DOHH2 (cell line): ENCODE data around the gene CD300H.

ENCODE experiments used
- H3F3A ChIP-seq: fragments of 200-600 bp; sonication (generic), shearing (Covaris generic); 2 replicates; pipeline ENCODE4 v1.6.0; 2016; ENCODE audit warnings: antibody characterized with exemption, mild to moderate bottlenecking; ENCODE audit not compliant: control insufficient read depth, insufficient read depth
- H3K27ac ChIP-seq: fragments of 200-600 bp; sonication (generic); 2 replicates; pipeline ENCODE4 v1.5.1; 2014; ENCODE audit warnings: low read depth, mild to moderate bottlenecking, low read length, moderate library complexity
- H3K27me3 ChIP-seq: fragments of 200-600 bp; sonication (generic); 2 replicates; pipeline ENCODE4 v1.6.1; 2014; ENCODE audit warnings: mild to moderate bottlenecking, low read length, mixed read lengths; ENCODE audit not compliant: control insufficient read depth
- H3K36me3 ChIP-seq: fragments of 200-600 bp; sonication (generic); 2 replicates; pipeline ENCODE4 v1.6.1; 2014; ENCODE audit warnings: mild to moderate bottlenecking, low read length, moderate library complexity, mixed read lengths; ENCODE audit not compliant: control insufficient read depth
- H3K4me1 ChIP-seq: fragments of 200-600 bp; sonication (generic); 2 replicates; pipeline ENCODE4 v1.6.1; 2014; ENCODE audit warnings: mild to moderate bottlenecking, low read length, mixed read lengths; ENCODE audit not compliant: control insufficient read depth
- H3K4me2 ChIP-seq: fragments of 200-600 bp; sonication (generic); 2 replicates; pipeline ENCODE4 v1.6.0; 2014; ENCODE audit warnings: mild to moderate bottlenecking, low read length, moderate library complexity
- H3K4me3 ChIP-seq: fragments of 200-600 bp; sonication (generic); 2 replicates; pipeline ENCODE4 v1.5.1; 2014; ENCODE audit warnings: mild to moderate bottlenecking, low read length, mixed read lengths
- H3K79me2 ChIP-seq: fragments of 200-600 bp; sonication (generic); 2 replicates; pipeline ENCODE4 v1.6.1; 2014; ENCODE audit warnings: mild to moderate bottlenecking, low read length, mixed read lengths; ENCODE audit not compliant: control insufficient read depth
- H3K9me2 ChIP-seq: fragments of 200-600 bp; sonication (generic); replicated peaks from 2 replicates; pipeline ENCODE4 v1.6.1; 2014; ENCODE audit warnings: mild to moderate bottlenecking, low read length, mixed read lengths; ENCODE audit not compliant: control insufficient read depth
- H3K9me3 ChIP-seq: fragments of 200-600 bp; sonication (generic); 2 replicates; pipeline ENCODE4 v1.6.1; 2014; ENCODE audit warnings: antibody characterized with exemption, low read length, mixed read lengths; ENCODE audit not compliant: control insufficient read depth, insufficient read depth
- H4K20me1 ChIP-seq: fragments of 200-600 bp; sonication (generic); 2 replicates; pipeline ENCODE4 v1.6.0; 2014; ENCODE audit warnings: low read depth, mild to moderate bottlenecking, antibody characterized with exemption, low read length, moderate library complexity; ENCODE audit not compliant: control insufficient read depth, insufficient read depth
- CTCF ChIP-seq: fragments of 200-600 bp; sonication (generic); IDR thresholded peaks from one replicate; pipeline ENCODE4 v1.5.1; 2014; ENCODE audit warnings: antibody characterized with exemption, mild to moderate bottlenecking, low read depth, low read length; ENCODE audit not compliant: poor library complexity, severe bottlenecking
- EZH2phosphoT487 ChIP-seq: fragments of 200-600 bp; sonication (generic); IDR thresholded peaks from 2 replicates; pipeline ENCODE4 v1.6.1; 2017; ENCODE audit warnings: borderline replicate concordance, mild to moderate bottlenecking, antibody characterized with exemption, low read length, moderate library complexity, mixed read lengths

The CD300H gene

DNA sequence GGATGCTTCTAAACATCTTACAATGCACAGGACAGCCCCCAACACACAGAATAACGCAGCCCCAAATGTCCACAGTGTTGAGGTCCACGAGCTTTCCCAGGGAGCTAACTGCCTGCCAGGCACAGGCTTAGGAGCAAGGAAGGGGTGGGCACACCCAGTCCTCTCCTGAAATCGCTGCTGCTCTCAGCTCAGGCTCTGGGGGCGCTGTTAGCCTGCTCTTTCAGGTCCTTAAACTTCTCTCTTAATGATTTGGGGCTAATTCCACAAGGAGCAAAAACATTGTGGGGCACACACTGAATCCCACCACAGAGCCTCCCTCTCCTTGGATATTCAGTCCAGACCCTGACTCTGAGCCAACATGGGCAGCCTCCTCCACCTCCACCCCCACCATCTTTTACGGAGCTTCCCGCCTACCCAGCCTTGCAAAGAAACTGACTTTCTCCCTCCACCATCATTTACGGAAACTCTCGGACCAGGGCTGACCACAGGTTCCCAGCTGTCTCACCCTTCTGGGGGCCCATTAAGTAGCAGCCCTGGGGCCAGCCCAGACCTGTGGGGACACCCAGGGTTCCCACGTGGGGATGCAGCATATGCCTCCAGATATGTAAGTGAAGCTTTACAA is 1.1 kb downstream of the CD300H start:
- Histone ChIP-seq H3K27me3 (no peaks in the 10 kb centered on the region; the same call in 1 of the 2 replicates), H3K4me1 (no peaks in the 10 kb centered on the region), H4K20me1 (no peaks in the 10 kb centered on the region), H3F3A (no peaks in the 10 kb centered on the region), H3K36me3 (no peaks in the 10 kb centered on the region), H3K79me2 (no peaks in the 10 kb centered on the region), H3K4me2 (no peak overlapping the region), H3K4me3 (no peak overlapping the region), H3K9me2 (no peaks in the 10 kb centered on the region), H3K27ac (no peak overlapping the region), H3K9me3 (no peaks in the 10 kb centered on the region)
- peak; percentile 77 for TF ChIP-seq CTCF
- no peak for TF ChIP-seq EZH2phosphoT487

- Histone ChIP-seq H3K9me2 (no peaks in the 10 kb centered on the region), H3K36me3 (no peaks in the 10 kb centered on the region), H3K9me3 (no peaks in the 10 kb centered on the region), H3F3A (no peaks in the 10 kb centered on the region), H3K27ac (no peak overlapping the region), H3K4me2 (no peak overlapping the region), H3K27me3 (no peaks in the 10 kb centered on the region), H3K4me1 (no peaks in the 10 kb centered on the region), H3K4me3 (no peak overlapping the region), H3K79me2 (no peaks in the 10 kb centered on the region), H4K20me1 (no peaks in the 10 kb centered on the region)
- TF ChIP-seq EZH2phosphoT487 = no peak
- no peak for TF ChIP-seq CTCF
These were observed 2.2 kb downstream of the CD300H start for GRCh38 chr17:74565126-74565525.

DNA sequence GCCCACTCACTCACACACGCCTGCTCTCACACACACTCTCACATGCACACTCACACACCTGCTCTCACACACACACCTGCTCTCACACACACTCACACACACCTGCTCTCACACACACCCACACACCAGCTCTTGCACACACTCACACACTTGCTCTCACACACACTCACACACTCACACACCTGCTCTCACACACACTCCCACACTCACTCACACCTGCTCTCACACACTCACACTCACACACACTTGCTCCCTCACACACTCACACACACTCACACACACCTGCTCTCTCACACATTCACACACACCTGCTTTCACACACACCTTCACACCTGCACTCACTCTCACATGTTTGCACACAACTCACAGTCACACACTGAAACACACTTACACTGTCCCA is 4.0 kb downstream of the CD300H start:
- TF ChIP-seq CTCF (no peak), EZH2phosphoT487 (no peak)
- Histone ChIP-seq H3K27me3 (no peaks in the 10 kb centered on the region), H3K9me2 (no peaks in the 10 kb centered on the region), H3K4me2 (no peak overlapping the region), H3K27ac (no peak overlapping the region), H3K79me2 (no peaks in the 10 kb centered on the region), H3K36me3 (no peaks in the 10 kb centered on the region), H4K20me1 (no peaks in the 10 kb centered on the region), H3K4me3 (no peak overlapping the region), H3K9me3 (no peaks in the 10 kb centered on the region), H3F3A (no peaks in the 10 kb centered on the region), H3K4me1 (no peaks in the 10 kb centered on the region)

DNA sequence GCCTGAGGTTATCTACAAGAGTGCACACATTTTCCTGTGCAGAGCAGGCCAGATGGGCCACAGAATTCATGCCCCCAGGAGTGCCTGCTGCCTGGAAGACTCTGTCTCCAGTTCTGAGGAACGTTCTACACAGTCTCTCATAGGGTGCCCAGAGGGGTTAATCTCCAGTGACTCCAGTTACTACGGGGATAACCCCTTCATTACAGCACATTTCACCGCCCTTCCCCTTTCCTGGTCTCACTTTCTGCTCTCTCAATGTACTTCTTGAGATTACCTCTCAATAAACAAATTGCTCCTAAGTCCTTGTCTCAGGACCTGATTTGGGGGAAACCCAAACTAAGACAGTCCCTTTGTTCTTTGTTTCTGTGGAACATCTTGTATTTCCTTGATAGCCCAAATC is 5.7 kb downstream of the CD300H start:
- Histone ChIP-seq H3K79me2 (no peaks in the 10 kb centered on the region), H3F3A (no peaks in the 10 kb centered on the region), H3K4me1 (no peaks in the 10 kb centered on the region), H3K9me2 (no peaks in the 10 kb centered on the region), H3K27ac (no peak overlapping the region), H3K36me3 (no peaks in the 10 kb centered on the region), H3K4me3 (no peak overlapping the region), H3K4me2 (no peak overlapping the region), H3K27me3 (no peaks in the 10 kb centered on the region), H3K9me3 (no peaks in the 10 kb centered on the region), H4K20me1 (no peaks in the 10 kb centered on the region)
- TF ChIP-seq CTCF = no peak
- TF ChIP-seq EZH2phosphoT487 = no peak
